Esophagus squamous epithelium (tissue), 4 donors: ENCODE data around the gene FHIT.

ENCODE experiments used
- POLR2A ChIP-seq, 4 donors: fragments of 450-650 bp; IDR thresholded peaks; one replicate each; pipeline ENCODE4 v1.6.1; 2017; ENCODE audit warnings: antibody characterized with exemption in 4 of 4, mild to moderate bottlenecking in 4 of 4, moderate library complexity in 3 of 4
- TF ChIP-seq, protein P1 (sequence below), 6 experiments: fragments of 450-650 bp in 4 of 6; fragments of 200-600 bp in 2 of 6; sonication (generic) in 2 of 6; IDR thresholded peaks; one replicate each; pipeline ENCODE4 v1.5.1; 2016 to 2019; ENCODE audit warnings: antibody characterized with exemption in 6 of 6, mild to moderate bottlenecking in 4 of 6, moderate library complexity in 4 of 6

DNA sequence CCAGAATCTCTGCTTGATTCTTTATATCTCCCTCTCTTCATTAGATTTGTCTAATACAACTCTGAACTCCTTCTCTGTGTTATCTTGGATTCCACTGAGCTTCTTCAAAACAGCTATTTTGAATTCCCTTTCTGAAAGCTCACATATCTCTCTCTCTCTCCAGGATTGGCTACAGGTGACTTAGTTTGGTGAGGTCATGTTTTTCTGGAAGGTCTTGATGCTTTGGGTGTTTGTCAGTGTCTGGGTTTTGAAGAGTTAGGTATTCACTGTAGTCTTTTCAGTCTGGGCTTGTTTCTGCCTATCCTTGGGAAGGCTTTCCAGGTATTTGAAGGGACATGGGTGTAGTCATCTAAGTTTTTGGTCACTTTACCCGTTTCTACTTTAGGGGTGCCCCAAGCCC is 781.8 kb downstream of the FHIT start:
- TF ChIP-seq, protein P1, sequence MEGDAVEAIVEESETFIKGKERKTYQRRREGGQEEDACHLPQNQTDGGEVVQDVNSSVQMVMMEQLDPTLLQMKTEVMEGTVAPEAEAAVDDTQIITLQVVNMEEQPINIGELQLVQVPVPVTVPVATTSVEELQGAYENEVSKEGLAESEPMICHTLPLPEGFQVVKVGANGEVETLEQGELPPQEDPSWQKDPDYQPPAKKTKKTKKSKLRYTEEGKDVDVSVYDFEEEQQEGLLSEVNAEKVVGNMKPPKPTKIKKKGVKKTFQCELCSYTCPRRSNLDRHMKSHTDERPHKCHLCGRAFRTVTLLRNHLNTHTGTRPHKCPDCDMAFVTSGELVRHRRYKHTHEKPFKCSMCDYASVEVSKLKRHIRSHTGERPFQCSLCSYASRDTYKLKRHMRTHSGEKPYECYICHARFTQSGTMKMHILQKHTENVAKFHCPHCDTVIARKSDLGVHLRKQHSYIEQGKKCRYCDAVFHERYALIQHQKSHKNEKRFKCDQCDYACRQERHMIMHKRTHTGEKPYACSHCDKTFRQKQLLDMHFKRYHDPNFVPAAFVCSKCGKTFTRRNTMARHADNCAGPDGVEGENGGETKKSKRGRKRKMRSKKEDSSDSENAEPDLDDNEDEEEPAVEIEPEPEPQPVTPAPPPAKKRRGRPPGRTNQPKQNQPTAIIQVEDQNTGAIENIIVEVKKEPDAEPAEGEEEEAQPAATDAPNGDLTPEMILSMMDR (IDR thresholded peaks at IDR 0.05) = no peak
- TF ChIP-seq POLR2A (IDR thresholded peaks at IDR 0.05) = no peak
